Esophagus muscularis mucosa (tissue), 3 donors: ENCODE data around the gene PEG3.

Source experiments
- POLR2A ChIP-seq: fragments of 450-650 bp; IDR thresholded peaks from one replicate; pipeline ENCODE4 v1.6.1; 2017; ENCODE audit warnings: antibody characterized with exemption, moderate library complexity, mild to moderate bottlenecking, low read depth
- TF ChIP-seq, protein P1 (sequence below), 3 experiments: fragments of 200-600 bp in 2 of 3; fragments of 450-650 bp in 1 of 3; sonication (generic) in 2 of 3; IDR thresholded peaks; one replicate each; pipeline ENCODE4 v1.5.1; 2017 to 2019; ENCODE audit warnings: antibody characterized with exemption in 3 of 3, mild to moderate bottlenecking in 2 of 3, moderate library complexity in 1 of 3

DNA sequence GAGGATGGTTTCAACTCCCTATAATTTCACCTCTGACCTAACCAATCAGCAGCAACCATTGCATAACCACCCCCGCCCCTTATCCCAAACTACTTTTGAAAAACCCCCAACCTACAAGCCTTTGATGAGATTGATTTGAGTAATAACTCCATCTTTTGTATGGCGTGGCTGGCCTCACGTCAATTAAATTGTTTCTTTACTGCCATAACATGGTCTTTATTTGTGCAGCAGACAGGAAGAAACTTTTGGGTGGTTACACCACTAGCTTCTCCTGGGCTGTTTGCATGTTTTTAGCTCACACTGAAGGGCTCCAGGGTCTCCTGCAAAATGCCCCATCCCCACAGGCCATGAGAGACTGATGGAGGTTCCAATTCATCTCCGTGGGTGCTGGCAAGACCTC, 34.0 kb upstream of the PEG3 start:
- TF ChIP-seq, protein P1, sequence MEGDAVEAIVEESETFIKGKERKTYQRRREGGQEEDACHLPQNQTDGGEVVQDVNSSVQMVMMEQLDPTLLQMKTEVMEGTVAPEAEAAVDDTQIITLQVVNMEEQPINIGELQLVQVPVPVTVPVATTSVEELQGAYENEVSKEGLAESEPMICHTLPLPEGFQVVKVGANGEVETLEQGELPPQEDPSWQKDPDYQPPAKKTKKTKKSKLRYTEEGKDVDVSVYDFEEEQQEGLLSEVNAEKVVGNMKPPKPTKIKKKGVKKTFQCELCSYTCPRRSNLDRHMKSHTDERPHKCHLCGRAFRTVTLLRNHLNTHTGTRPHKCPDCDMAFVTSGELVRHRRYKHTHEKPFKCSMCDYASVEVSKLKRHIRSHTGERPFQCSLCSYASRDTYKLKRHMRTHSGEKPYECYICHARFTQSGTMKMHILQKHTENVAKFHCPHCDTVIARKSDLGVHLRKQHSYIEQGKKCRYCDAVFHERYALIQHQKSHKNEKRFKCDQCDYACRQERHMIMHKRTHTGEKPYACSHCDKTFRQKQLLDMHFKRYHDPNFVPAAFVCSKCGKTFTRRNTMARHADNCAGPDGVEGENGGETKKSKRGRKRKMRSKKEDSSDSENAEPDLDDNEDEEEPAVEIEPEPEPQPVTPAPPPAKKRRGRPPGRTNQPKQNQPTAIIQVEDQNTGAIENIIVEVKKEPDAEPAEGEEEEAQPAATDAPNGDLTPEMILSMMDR (IDR thresholded peaks at IDR 0.05), result no peak
- no peak for TF ChIP-seq POLR2A
